Activated CD8-positive, alpha-beta T cell treated with anti-CD3 and anti-CD28 coated beads for 36 hours (primary cell): Measurements from ENCODE around the gene CAVIN4. TPM values are rescaled to one million over a fixed set of nuclear protein-coding genes. Genes with fewer than 3 reads are reported as not detected.
A peak's percentile ranks its signal among the peaks of the same experiment; 100 is the strongest.

ENCODE experiments used
- ATAC-seq: fragments of 200-7000 bp; cut with Tn5 transposase; one replicate; pipeline ENCODE4 v1.10.0; 2021; ENCODE audit warnings: mild to moderate bottlenecking, moderate library complexity
- CTCF ChIA-PET: fragments of 350-600 bp; sonication (Branson Sonifier 250); formaldehyde crosslinking; loops from one replicate; lab custom pipeline; 2021; ENCODE audit warnings: antibody characterized with exemption; lab: Charles Lee
- POLR2A ChIA-PET: fragments of 350-600 bp; sonication (Branson Sonifier 250); formaldehyde crosslinking; loops from one replicate; lab custom pipeline; 2021; ENCODE audit warnings: antibody characterized with exemption; lab: Charles Lee
- DNase-seq: peaks from one replicate; pipeline ENCODE4 v3.0.0-alpha.2; 2020
- H3K27ac Mint-ChIP-seq: one replicate; pipeline ENCODE4 v1.8.0; 2021; ENCODE audit warnings: mild to moderate bottlenecking, mixed read lengths
- H3K27me3 Mint-ChIP-seq: one replicate; pipeline ENCODE4 v1.8.0; 2021; ENCODE audit warnings: mixed read lengths
- H3K36me3 Mint-ChIP-seq: one replicate; pipeline ENCODE4 v1.8.0; 2021; ENCODE audit warnings: low read depth, mixed read lengths
- H3K4me1 Mint-ChIP-seq: one replicate; pipeline ENCODE4 v1.8.0; 2021; ENCODE audit warnings: low read depth, mixed read lengths
- H3K4me3 Mint-ChIP-seq: one replicate; pipeline ENCODE4 v1.8.0; 2021; ENCODE audit warnings: mild to moderate bottlenecking, moderate library complexity, mixed read lengths
- H3K9me3 Mint-ChIP-seq: one replicate; pipeline ENCODE4 v1.8.0; 2021; ENCODE audit warnings: mixed read lengths
- CTCF ChIP-seq: fragments of 200-600 bp; IDR thresholded peaks from one replicate; pipeline ENCODE4 v1.8.0; 2022; ENCODE audit warnings: antibody characterized with exemption, mild to moderate bottlenecking
- intact Hi-C: fragments of 100-400 bp; cut with micrococcal nuclease; formaldehyde crosslinking; loops from one replicate; pipeline ENCODE4 v1.10.0; 2022
- total RNA-seq, 2 experiments: library from RNA; stranded (reverse); gene quantifications; one replicate each; pipeline ENCODE4 v1.2.3, GENCODE V29; 2021

Gene CAVIN4
- total RNA-seq, 2 experiments from 2014 or later, result 0.09 to 0.11 TPM

GRCh38 chr9:100595391-100596199 lies 17.7 kb downstream of the CAVIN4 start:
- peak; percentile 19 for DNase-seq
- Mint-ChIP-seq H3K9me3 (no peaks in the 10 kb centered on the region), H3K27ac (no peak overlapping the region), H3K27me3 (no peaks in the 10 kb centered on the region), H3K36me3 (no peaks in the 10 kb centered on the region), H3K4me3 (no peak overlapping the region), H3K4me1 (peaks cover 14% of the 10 kb centered on the region)
- ChIA-PET CTCF (interaction anchor here (0.6 to 1.9 kb wide), 16 partner anchors 9 to 384 kb away, joined by 3 to 9 read pairs (median 4); no protein-coding TSS in a partner anchor), POLR2A (no interaction called here)
- ATAC-seq, result no peak
- TF ChIP-seq CTCF, result peak; percentile 93
- intact Hi-C loops, result loop anchor here (5.0 to 10.0 kb wide), 3 partner anchors 88 to 271 kb away; partner anchors contain the start of gene TEX10

GRCh38 chr9:100597236-100597635 lies 19.4 kb downstream of the CAVIN4 start:
- H3K27ac Mint-ChIP-seq, result no peak overlapping the region
- ChIA-PET CTCF (interaction anchor here (1.0 to 1.4 kb wide), 4 partner anchors 91 to 792 kb away, joined by 3 read pairs; no protein-coding TSS in a partner anchor), POLR2A (no interaction called here)
- peaks cover 14% of the 10 kb centered on the region for H3K4me1 Mint-ChIP-seq
- ATAC-seq (no peak), DNase-seq (no peak)
- H3K4me3 Mint-ChIP-seq, result no peak overlapping the region
- intact Hi-C loops, result loop anchor here (5.0 to 10.0 kb wide), 3 partner anchors 90 to 272 kb away; partner anchors contain the start of gene TEX10
- H3K36me3 Mint-ChIP-seq, result no peaks in the 10 kb centered on the region
- TF ChIP-seq CTCF, result no peak
- no peaks in the 10 kb centered on the region for H3K9me3 Mint-ChIP-seq
- H3K27me3 Mint-ChIP-seq, result no peaks in the 10 kb centered on the region

GRCh38 chr9:100598641-100599145 lies 20.8 kb downstream of the CAVIN4 start:
- Mint-ChIP-seq H3K9me3 (no peaks in the 10 kb centered on the region), H3K27ac (peak overlapping the region; percentile 37), H3K27me3 (no peaks in the 10 kb centered on the region), H3K36me3 (no peaks in the 10 kb centered on the region), H3K4me1 (peaks cover 14% of the 10 kb centered on the region), H3K4me3 (peak overlapping the region; percentile 74)
- CTCF ChIA-PET, result interaction anchor here (1.0 to 1.7 kb wide), 4 partner anchors 12 to 277 kb away, joined by 3 to 4 read pairs (median 4); partner anchors contain the start of gene TEX10
- DNase-seq (peak; percentile 82), ATAC-seq (peak; percentile 87)
- no peak for TF ChIP-seq CTCF
- POLR2A ChIA-PET, result no interaction called here
- intact Hi-C loops, result loop anchor here (5.0 to 10.0 kb wide), 3 partner anchors 91 to 274 kb away; partner anchors contain the start of gene TEX10

- no peak overlapping the region for H3K27ac Mint-ChIP-seq
- H3K36me3 Mint-ChIP-seq, result no peaks in the 10 kb centered on the region
- no peaks in the 10 kb centered on the region for H3K9me3 Mint-ChIP-seq
- no peaks in the 10 kb centered on the region for H3K27me3 Mint-ChIP-seq
- H3K4me1 Mint-ChIP-seq, result peaks cover 14% of the 10 kb centered on the region
- no peak for TF ChIP-seq CTCF
- no peak overlapping the region for H3K4me3 Mint-ChIP-seq
- CTCF ChIA-PET, result interaction anchor here (1.1 to 4.1 kb wide), 11 partner anchors 10 to 711 kb away, joined by 3 to 28 read pairs (median 5); no protein-coding TSS in a partner anchor
- ATAC-seq, result no peak
- no peak for DNase-seq
- intact Hi-C loops, result loop anchor here (2.0 kb wide), 1 partner anchor 710 kb away; no protein-coding TSS in a partner anchor
- POLR2A ChIA-PET, result no interaction called here
These were observed 22.7 kb downstream of the CAVIN4 start for GRCh38 chr9:100600521-100601079.
